Liver (tissue), 9 donors: ENCODE measurements around the gene SMYD5. TPM values are rescaled to one million over a fixed set of nuclear protein-coding genes. Genes with fewer than 3 reads are reported as not detected.

Experiments
- DNase-seq: peaks from one replicate; pipeline ENCODE4 v3.0.0-alpha.2; 2017; ENCODE audit warnings: low spot score
- H3K27ac ChIP-seq, 2 donors: one replicate each; pipeline ENCODE4 v1.7.0; 2013; ENCODE audit warnings: inconsistent platforms in 2 of 2, low read length in 2 of 2, control low read depth in 1 of 2, low read depth in 1 of 2, mild to moderate bottlenecking in 1 of 2
- H3K27me3 ChIP-seq, 4 donors: one replicate each; pipeline versions ENCODE4 v1.6.1 to v1.7.0; 2013; ENCODE audit warnings: low read length in 3 of 4, inconsistent platforms in 1 of 4, mild to moderate bottlenecking in 1 of 4, moderate library complexity in 1 of 4; ENCODE audit not compliant: control insufficient read depth in 4 of 4, insufficient read depth in 4 of 4
- H3K36me3 ChIP-seq, 4 donors: one replicate each; pipeline versions ENCODE4 v1.6.1 to v1.7.0; 2013; ENCODE audit warnings: low read length in 3 of 4, mild to moderate bottlenecking in 3 of 4, low read depth in 1 of 4, moderate library complexity in 1 of 4; ENCODE audit not compliant: control insufficient read depth in 4 of 4, insufficient read depth in 3 of 4
- H3K4me1 ChIP-seq, 4 donors: one replicate each; pipeline versions ENCODE4 v1.6.1 to v1.7.0; 2013; ENCODE audit warnings: low read length in 3 of 4, mild to moderate bottlenecking in 3 of 4, moderate library complexity in 1 of 4; ENCODE audit not compliant: control insufficient read depth in 4 of 4, insufficient read depth in 4 of 4
- H3K4me3 ChIP-seq, 3 donors: one replicate each; pipeline versions ENCODE4 v1.6.1 to v1.7.0; 2013; ENCODE audit warnings: low read length in 3 of 3, control low read depth in 1 of 3, low read depth in 1 of 3, mild to moderate bottlenecking in 1 of 3
- H3K9ac ChIP-seq, 2 donors: one replicate each; pipeline ENCODE4 v1.7.0; 2013; ENCODE audit warnings: low read length in 2 of 2, mild to moderate bottlenecking in 2 of 2, moderate library complexity in 2 of 2, control low read depth in 1 of 2, low read depth in 1 of 2
- H3K9me3 ChIP-seq, 4 donors: one replicate each; pipeline versions ENCODE4 v1.6.1 to v1.7.0; 2013; ENCODE audit warnings: low read length in 3 of 4; ENCODE audit not compliant: control insufficient read depth in 4 of 4
- EGR1 ChIP-seq, 2 donors: IDR thresholded peaks; 2 replicates each; pipeline ENCODE4 v1.6.1; 2016 to 2018; ENCODE audit warnings: antibody characterized with exemption in 2 of 2, low read depth in 2 of 2
- FOXA2 ChIP-seq: IDR thresholded peaks from 2 replicates; pipeline ENCODE4 v1.6.1; 2016; ENCODE audit warnings: antibody characterized with exemption
- GABPA ChIP-seq, 2 donors: IDR thresholded peaks in 1 of 2; conservative IDR thresholded peaks in 1 of 2; 2 replicates each; pipeline ENCODE4 v1.6.1; 2016; ENCODE audit warnings: antibody characterized with exemption in 2 of 2, mild to moderate bottlenecking in 1 of 2, moderate library complexity in 1 of 2
- HNF4A ChIP-seq, 2 donors: conservative IDR thresholded peaks; 2 replicates each; pipeline ENCODE4 v1.6.1; 2016; ENCODE audit warnings: antibody characterized with exemption in 2 of 2, mild to moderate bottlenecking in 2 of 2
- HNF4G ChIP-seq: IDR thresholded peaks from 2 replicates; pipeline ENCODE4 v1.6.1; 2016; ENCODE audit warnings: antibody characterized with exemption
- JUND ChIP-seq, 2 donors: IDR thresholded peaks; 2 replicates each; pipeline ENCODE4 v1.6.1; 2016; ENCODE audit warnings: antibody characterized with exemption in 2 of 2
- NR2F2 ChIP-seq: IDR thresholded peaks from 2 replicates; pipeline ENCODE4 v1.6.1; 2016; ENCODE audit warnings: antibody characterized with exemption
- RAD21 ChIP-seq, 2 donors: IDR thresholded peaks; 2 replicates each; pipeline ENCODE4 v1.6.1; 2016; ENCODE audit warnings: antibody characterized with exemption in 2 of 2, mild to moderate bottlenecking in 2 of 2
- SP1 ChIP-seq: IDR thresholded peaks from 2 replicates; pipeline ENCODE4 v1.6.1; 2018; ENCODE audit warnings: antibody characterized with exemption, mild to moderate bottlenecking
- TAF1 ChIP-seq: conservative IDR thresholded peaks from 2 replicates; pipeline ENCODE4 v1.6.1; 2016; ENCODE audit warnings: antibody characterized with exemption, mild to moderate bottlenecking
- YY1 ChIP-seq: IDR thresholded peaks from 2 replicates; pipeline ENCODE4 v1.6.1; 2016; ENCODE audit warnings: antibody characterized with exemption, mild to moderate bottlenecking
- WGBS: extraction: QIAGEN DNeasy Blood & Tissue Kit; methylation state at CpG from one replicate; pipeline ENCODE4 v1.1.7; 2013; 5-methylcytosine and 5-hydroxymethylcytosine counted together
- polyA plus RNA-seq, 2 donors: library from polyadenylated mRNA; stranded (reverse) in 1 of 2; unstranded in 1 of 2; fragments of 200-250 nt in 1 of 2; fragments of >200 nt in 1 of 2; fragmentation: Nextera tagmentation in 1 of 2; extraction: Ambion mirVana in 1 of 2; gene quantifications; one replicate each; pipeline versions ENCODE4 v1.2.1 to v1.2.3, GENCODE V29; 2013 to 2015
- total RNA-seq, 2 donors: library from RNA; depleted of rRNA; stranded (reverse); fragments of >200 nt; gene quantifications; one replicate each; pipeline ENCODE4 v1.2.3, GENCODE V29; 2014
- TF ChIP-seq, protein P1 (sequence below): fragments of 150-350 bp; IDR thresholded peaks from 2 replicates; pipeline ENCODE4 v1.5.1; 2017; ENCODE audit warnings: improper control_type of control experiment, low read depth, low read length; ENCODE audit not compliant: missing input control
- TF ChIP-seq, protein P2 (sequence below): IDR thresholded peaks from 2 replicates; pipeline ENCODE4 v1.6.1; 2016; ENCODE audit warnings: antibody characterized with exemption
- TF ChIP-seq, protein P3 (sequence below): IDR thresholded peaks from 2 replicates; pipeline ENCODE4 v1.6.1; 2016; ENCODE audit warnings: antibody characterized with exemption
- TF ChIP-seq, protein P4 (sequence below): IDR thresholded peaks from 2 replicates; pipeline ENCODE4 v1.6.1; 2016; ENCODE audit warnings: antibody characterized with exemption
- donor health status: healthy.
- donor health status: healthy.
- donor health status: healthy.
- donor health status: healthy.
- donor health status: healthy.

The SMYD5 gene
- total and polyA plus RNA-seq, 4 donors: 3.9 to 8.8 (median 5.8) TPM

DNA sequence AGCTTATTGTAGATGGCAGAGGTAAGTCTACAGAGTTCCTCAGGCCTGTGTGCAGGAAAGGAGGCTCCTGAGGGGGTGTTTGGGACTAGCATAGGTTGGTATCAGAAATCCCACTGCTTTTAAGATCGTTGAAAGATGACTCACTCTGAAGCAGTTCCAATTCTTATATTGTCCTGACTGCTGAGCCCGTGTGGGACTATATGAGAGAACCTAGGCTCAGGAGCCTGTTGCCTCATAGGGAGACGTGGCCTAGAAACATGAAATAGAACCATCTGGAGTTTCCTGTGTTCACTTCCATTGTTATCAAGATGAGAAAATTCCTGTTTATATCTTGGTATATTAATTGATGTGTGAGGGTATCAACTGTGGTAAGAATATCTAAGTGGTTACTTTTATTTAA is 25.7 kb downstream of the SMYD5 start:
- Histone ChIP-seq H3K9me3 (no peaks in the 10 kb centered on the region), H3K4me3 (no peak overlapping the region), H3K27ac (no peak overlapping the region), H3K36me3 (peaks cover 8 to 37% (median 28%) of the 10 kb centered on the region in 4 donors), H3K9ac (no peak overlapping the region), H3K27me3 (no peaks in the 10 kb centered on the region), H3K4me1 (peaks cover 2 to 15% (median 11%) of the 10 kb centered on the region in 4 donors)
- TF ChIP-seq JUND (IDR thresholded peaks at IDR 0.05): no peak
- no peak for TF ChIP-seq TAF1
- TF ChIP-seq, protein P1, sequence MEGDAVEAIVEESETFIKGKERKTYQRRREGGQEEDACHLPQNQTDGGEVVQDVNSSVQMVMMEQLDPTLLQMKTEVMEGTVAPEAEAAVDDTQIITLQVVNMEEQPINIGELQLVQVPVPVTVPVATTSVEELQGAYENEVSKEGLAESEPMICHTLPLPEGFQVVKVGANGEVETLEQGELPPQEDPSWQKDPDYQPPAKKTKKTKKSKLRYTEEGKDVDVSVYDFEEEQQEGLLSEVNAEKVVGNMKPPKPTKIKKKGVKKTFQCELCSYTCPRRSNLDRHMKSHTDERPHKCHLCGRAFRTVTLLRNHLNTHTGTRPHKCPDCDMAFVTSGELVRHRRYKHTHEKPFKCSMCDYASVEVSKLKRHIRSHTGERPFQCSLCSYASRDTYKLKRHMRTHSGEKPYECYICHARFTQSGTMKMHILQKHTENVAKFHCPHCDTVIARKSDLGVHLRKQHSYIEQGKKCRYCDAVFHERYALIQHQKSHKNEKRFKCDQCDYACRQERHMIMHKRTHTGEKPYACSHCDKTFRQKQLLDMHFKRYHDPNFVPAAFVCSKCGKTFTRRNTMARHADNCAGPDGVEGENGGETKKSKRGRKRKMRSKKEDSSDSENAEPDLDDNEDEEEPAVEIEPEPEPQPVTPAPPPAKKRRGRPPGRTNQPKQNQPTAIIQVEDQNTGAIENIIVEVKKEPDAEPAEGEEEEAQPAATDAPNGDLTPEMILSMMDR: no peak
- no peak for TF ChIP-seq GABPA (IDR thresholded peaks at IDR 0.05 in 1 of 2, conservative IDR thresholded peaks at IDR 0.05 in 1 of 2)
- no peak for TF ChIP-seq EGR1 (IDR thresholded peaks at IDR 0.05; ENCODE audit: low read depth in 2 of 2)
- no peak for TF ChIP-seq HNF4A (conservative IDR thresholded peaks at IDR 0.05)
- DNase-seq: no peak
- WGBS: 74% methylated on average over 3 of the region's 3 CpGs

DNA sequence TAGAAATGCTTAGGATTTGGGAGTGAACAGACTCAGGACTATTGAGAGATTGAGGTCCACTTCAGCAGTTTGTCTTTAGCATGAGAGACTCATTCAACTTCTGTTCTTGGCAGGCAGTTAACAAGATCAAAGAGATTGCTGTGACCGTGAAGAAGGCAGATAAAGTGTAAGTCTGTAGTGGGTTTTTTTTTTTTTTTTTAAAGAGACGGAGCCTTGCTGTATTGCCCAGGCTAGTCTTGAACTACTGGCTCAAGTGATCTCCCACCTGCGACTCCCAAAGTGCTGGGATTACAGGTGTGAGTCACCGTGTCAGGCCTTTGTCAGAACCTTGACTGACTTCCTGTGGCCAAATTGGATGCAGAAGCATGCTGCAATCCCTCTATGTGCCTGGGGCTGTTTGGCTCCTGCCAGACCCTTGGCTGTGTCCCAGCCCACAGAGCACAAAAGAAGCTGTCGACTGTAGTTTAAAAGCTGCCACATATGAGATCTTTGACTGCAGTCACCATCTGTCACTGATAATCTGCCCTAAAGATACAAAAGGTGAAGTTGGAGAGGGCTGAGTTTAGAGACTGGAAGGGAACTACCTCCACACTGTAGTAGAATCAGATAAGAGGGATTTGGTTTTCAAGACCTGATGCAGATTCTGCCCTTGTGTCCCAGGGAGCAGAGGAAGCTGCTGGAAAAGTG is 30.0 kb downstream of the SMYD5 start:
- Histone ChIP-seq H3K4me1 (no peaks in the 10 kb centered on the region), H3K9ac (no peak overlapping the region), H3K27me3 (no peaks in the 10 kb centered on the region), H3K27ac (no peak overlapping the region), H3K9me3 (no peaks in the 10 kb centered on the region), H3K36me3 (peaks cover 19 to 78% (median 68%) of the 10 kb centered on the region in 4 donors), H3K4me3 (no peak overlapping the region)
- 78% methylated on average over 5 of the region's 5 CpGs for WGBS
- DNase-seq: no peak
- TF ChIP-seq GABPA (IDR thresholded peaks at IDR 0.05 in 1 of 2, conservative IDR thresholded peaks at IDR 0.05 in 1 of 2): no peak
- no peak for TF ChIP-seq SP1
- TF ChIP-seq, protein P2, sequence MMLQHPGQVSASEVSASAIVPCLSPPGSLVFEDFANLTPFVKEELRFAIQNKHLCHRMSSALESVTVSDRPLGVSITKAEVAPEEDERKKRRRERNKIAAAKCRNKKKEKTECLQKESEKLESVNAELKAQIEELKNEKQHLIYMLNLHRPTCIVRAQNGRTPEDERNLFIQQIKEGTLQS: no peak
- TF ChIP-seq HNF4G: no peak
- no peak for TF ChIP-seq RAD21 (IDR thresholded peaks at IDR 0.05)
- no peak for TF ChIP-seq TAF1
- no peak for TF ChIP-seq FOXA2
- no peak for TF ChIP-seq YY1
- no peak for TF ChIP-seq HNF4A (conservative IDR thresholded peaks at IDR 0.05)
- TF ChIP-seq, protein P3, sequence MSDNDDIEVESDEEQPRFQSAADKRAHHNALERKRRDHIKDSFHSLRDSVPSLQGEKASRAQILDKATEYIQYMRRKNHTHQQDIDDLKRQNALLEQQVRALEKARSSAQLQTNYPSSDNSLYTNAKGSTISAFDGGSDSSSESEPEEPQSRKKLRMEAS: no peak

DNA sequence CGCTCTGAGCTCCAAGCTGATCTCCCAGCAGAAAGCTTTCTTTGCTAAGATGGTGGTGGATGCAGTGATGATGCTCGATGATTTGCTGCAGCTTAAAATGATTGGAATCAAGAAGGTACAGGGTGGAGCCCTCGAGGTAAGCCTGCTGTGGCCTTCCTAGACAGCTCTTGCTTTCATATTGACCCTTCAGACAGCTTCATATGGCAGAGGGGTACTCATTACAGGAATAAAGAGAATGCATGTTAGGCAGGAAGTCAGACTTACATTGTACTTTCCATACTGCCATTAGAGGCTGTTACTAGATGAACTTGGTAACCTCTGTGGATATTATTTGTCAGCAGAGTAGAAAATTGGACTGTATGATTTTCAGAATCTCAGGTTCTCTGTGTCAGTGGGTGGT is 30.5 kb downstream of the SMYD5 start:
- no peak for DNase-seq
- WGBS: 94% methylated on average over 3 of the region's 3 CpGs
- H3K36me3 ChIP-seq: peaks cover 19 to 82% (median 71%) of the 10 kb centered on the region in 4 donors
- H3K27me3 ChIP-seq: no peaks in the 10 kb centered on the region
- TF ChIP-seq HNF4G (no peak), NR2F2 (no peak), YY1 (no peak), FOXA2 (no peak), TAF1 (no peak), SP1 (no peak), HNF4A (conservative IDR thresholded peaks at IDR 0.05) (no peak), JUND (IDR thresholded peaks at IDR 0.05) (no peak)
- TF ChIP-seq, protein P1: no peak
- TF ChIP-seq, protein P2: no peak
- TF ChIP-seq, protein P4, sequence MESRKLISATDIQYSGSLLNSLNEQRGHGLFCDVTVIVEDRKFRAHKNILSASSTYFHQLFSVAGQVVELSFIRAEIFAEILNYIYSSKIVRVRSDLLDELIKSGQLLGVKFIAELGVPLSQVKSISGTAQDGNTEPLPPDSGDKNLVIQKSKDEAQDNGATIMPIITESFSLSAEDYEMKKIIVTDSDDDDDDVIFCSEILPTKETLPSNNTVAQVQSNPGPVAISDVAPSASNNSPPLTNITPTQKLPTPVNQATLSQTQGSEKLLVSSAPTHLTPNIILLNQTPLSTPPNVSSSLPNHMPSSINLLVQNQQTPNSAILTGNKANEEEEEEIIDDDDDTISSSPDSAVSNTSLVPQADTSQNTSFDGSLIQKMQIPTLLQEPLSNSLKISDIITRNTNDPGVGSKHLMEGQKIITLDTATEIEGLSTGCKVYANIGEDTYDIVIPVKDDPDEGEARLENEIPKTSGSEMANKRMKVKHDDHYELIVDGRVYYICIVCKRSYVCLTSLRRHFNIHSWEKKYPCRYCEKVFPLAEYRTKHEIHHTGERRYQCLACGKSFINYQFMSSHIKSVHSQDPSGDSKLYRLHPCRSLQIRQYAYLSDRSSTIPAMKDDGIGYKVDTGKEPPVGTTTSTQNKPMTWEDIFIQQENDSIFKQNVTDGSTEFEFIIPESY: no peak
- no peak overlapping the region for H3K4me3 ChIP-seq
- H3K4me1 ChIP-seq: no peaks in the 10 kb centered on the region
- no peak overlapping the region for H3K9ac ChIP-seq
- H3K27ac ChIP-seq: no peak overlapping the region
- H3K9me3 ChIP-seq: no peaks in the 10 kb centered on the region
